ENCODE measurements around the gene BEST3.

Gene BEST3

DNA sequence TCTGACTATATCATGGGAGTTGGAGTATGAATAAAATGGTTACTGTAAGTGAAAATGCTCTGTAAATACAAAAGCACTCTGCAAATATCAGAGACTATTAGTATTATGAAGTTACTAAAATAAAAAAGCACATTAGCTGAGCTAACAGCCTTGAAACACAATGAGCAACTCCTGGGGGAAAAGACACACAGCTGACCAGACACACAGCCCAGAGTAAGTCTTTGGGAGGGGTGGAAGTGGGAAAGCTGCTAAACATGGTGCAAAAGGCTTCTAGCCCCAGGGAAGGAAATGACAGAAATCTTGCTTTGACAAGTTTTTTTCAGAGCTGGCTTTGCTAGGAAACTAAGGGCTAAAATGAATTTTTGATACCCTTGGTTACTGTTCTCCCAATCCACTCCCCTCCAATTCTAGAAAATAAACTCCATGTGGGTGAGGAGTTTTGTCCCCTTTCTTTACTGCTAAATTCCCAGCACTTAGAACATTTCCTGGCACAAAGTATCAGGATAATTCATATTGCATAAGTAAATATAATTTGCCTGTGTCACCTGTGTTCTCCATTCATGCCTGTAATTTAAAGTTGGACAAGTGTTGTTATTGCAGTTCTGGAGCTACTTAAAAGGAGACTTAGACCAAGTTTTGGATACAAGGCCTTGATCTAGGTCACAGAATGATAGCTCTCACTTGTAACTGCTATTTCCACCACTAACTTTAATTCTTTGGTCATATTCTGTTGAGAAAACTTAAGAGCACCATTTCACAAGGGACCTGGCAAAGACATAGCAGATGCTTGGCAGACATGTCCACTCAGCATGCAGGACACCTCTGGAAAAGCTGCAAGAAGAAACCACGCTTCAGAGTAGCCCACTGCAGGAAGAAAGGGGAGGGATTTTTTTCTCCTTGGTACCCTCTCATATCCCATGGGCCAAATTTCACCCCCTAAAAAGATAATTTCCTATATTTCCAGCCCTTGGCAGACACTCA lies 20.5 kb upstream of the BEST3 start:
- DNase-seq (ENCODE audit: insufficient read length, low spot score) (no peak), FAIRE-seq (no peak)
- TF ChIP-seq POU2F2 (IDR thresholded peaks at IDR 0.05; ENCODE audit: low read depth, low read length): no peak
- no peak for TF ChIP-seq SPI1 (IDR thresholded peaks at IDR 0.05; ENCODE audit: low read depth, low read length)
- no peak for TF ChIP-seq PAX5 (IDR thresholded peaks at IDR 0.05; ENCODE audit: insufficient read depth, low read length, severe bottlenecking)
- TF ChIP-seq TAF1 (IDR thresholded peaks at IDR 0.05; ENCODE audit: low read depth, low read length): no peak
- no peak for TF ChIP-seq POLR2A (IDR thresholded peaks at IDR 0.05; ENCODE audit: low read depth, low read length)
- no peak for TF ChIP-seq POLR2AphosphoS5 (IDR thresholded peaks at IDR 0.05; ENCODE audit: low read depth, low read length)

GRCh38 chr12:69714542-69714941 lies 15.4 kb upstream of the BEST3 start:
- TF ChIP-seq SPI1 (IDR thresholded peaks at IDR 0.05; ENCODE audit: low read depth, low read length) (no peak), POLR2AphosphoS5 (IDR thresholded peaks at IDR 0.05; ENCODE audit: low read depth, low read length) (no peak)
- no peak for FAIRE-seq

GRCh38 chr12:69712826-69713225 lies 13.7 kb upstream of the BEST3 start:
- TF ChIP-seq PAX5 (IDR thresholded peaks at IDR 0.05; ENCODE audit: insufficient read depth, low read length, severe bottlenecking) (no peak), TAF1 (IDR thresholded peaks at IDR 0.05; ENCODE audit: low read depth, low read length) (no peak), SPI1 (IDR thresholded peaks at IDR 0.05; ENCODE audit: low read depth, low read length) (no peak), POLR2A (IDR thresholded peaks at IDR 0.05; ENCODE audit: low read depth, low read length) (no peak), POLR2AphosphoS5 (IDR thresholded peaks at IDR 0.05; ENCODE audit: low read depth, low read length) (no peak), POU2F2 (IDR thresholded peaks at IDR 0.05; ENCODE audit: low read depth, low read length) (no peak)
- no peak for DNase-seq (ENCODE audit: insufficient read length, low spot score)
- no peak for FAIRE-seq

More at GRCh38 chr12:69714542-69714941, 15.4 kb upstream of the BEST3 start:
- DNase-seq (ENCODE audit: insufficient read length, low spot score): no peak

DNA sequence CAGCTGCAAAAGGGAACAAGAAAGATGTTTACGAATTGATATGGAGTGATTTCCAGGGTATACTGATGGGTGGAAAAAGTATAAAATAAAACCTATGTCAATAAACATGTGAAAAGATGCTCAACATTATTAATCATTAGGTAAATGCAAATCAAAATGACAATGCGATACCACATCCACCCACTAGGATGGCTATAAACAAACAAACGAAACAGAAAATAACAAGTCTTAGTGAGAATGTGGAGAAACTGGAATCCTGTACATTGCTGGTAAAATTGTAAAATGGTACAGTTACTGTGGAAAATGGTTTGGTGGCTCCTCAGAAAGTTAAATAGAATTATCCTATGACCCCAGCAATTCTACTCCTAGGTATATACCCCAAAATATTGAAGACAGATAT lies 9.5 kb upstream of the BEST3 start:
- DNase-seq (ENCODE audit: insufficient read length, low spot score): no peak
- TF ChIP-seq POLR2A (IDR thresholded peaks at IDR 0.05; ENCODE audit: low read depth, low read length) (no peak), PAX5 (IDR thresholded peaks at IDR 0.05; ENCODE audit: insufficient read depth, low read length, severe bottlenecking) (no peak), SPI1 (IDR thresholded peaks at IDR 0.05; ENCODE audit: low read depth, low read length) (no peak), TAF1 (IDR thresholded peaks at IDR 0.05; ENCODE audit: low read depth, low read length) (no peak), POU2F2 (IDR thresholded peaks at IDR 0.05; ENCODE audit: low read depth, low read length) (no peak), POLR2AphosphoS5 (IDR thresholded peaks at IDR 0.05; ENCODE audit: low read depth, low read length) (no peak)
- FAIRE-seq: no peak

DNA sequence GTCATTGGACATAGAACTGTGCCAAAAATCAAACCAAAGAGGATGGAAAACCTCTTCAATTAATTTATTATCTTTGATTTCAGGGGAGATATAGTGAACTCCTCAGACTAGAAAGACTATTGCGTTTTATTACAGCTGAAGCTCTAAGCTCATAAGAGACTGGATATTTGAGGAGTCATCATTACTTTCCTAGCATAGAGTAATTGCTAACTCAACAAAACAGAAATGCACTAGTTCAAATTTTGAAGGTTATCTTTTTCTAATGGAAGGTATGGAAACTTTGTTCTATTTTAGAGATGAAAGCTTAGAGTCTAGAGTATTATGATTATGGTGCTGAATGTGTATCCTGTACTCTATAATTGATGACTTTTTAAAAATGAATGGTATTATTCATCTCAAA lies 5.3 kb upstream of the BEST3 start:
- DNase-seq (ENCODE audit: insufficient read length, low spot score) (no peak), FAIRE-seq (no peak)
- TF ChIP-seq PAX5 (IDR thresholded peaks at IDR 0.05; ENCODE audit: insufficient read depth, low read length, severe bottlenecking): no peak
- TF ChIP-seq SPI1 (IDR thresholded peaks at IDR 0.05; ENCODE audit: low read depth, low read length): no peak
- TF ChIP-seq TAF1 (IDR thresholded peaks at IDR 0.05; ENCODE audit: low read depth, low read length): no peak
- TF ChIP-seq POLR2A (IDR thresholded peaks at IDR 0.05; ENCODE audit: low read depth, low read length): no peak
- no peak for TF ChIP-seq POLR2AphosphoS5 (IDR thresholded peaks at IDR 0.05; ENCODE audit: low read depth, low read length)
- no peak for TF ChIP-seq POU2F2 (IDR thresholded peaks at IDR 0.05; ENCODE audit: low read depth, low read length)

GRCh38 chr12:69703146-69703642 lies 4.1 kb upstream of the BEST3 start:
- no peak for DNase-seq (ENCODE audit: insufficient read length, low spot score)

DNA sequence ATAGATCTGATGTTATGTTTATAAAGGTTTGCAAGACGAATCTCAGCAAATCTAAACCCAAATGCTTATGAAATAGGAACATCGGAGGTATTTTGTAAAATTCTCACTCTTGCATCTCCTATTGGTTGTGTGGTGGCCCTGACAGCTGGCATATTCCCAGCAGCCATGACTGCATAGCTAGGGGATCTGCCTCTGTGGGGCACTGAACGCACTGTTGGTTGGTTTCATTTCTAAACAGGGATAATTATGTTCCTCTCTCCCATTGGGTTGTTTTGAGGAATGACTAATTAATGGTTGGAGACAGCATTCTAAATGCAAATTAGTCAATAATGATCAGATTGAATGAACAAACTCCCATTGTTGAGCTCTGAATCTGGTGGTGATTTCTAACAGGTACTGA lies 2.7 kb upstream of the BEST3 start:
- no peak for FAIRE-seq
- no peak for TF ChIP-seq POU2F2 (IDR thresholded peaks at IDR 0.05; ENCODE audit: low read depth, low read length)
- no peak for TF ChIP-seq PAX5 (IDR thresholded peaks at IDR 0.05; ENCODE audit: insufficient read depth, low read length, severe bottlenecking)
- TF ChIP-seq POLR2A (IDR thresholded peaks at IDR 0.05; ENCODE audit: low read depth, low read length): no peak
- no peak for TF ChIP-seq POLR2AphosphoS5 (IDR thresholded peaks at IDR 0.05; ENCODE audit: low read depth, low read length)
- no peak for TF ChIP-seq SPI1 (IDR thresholded peaks at IDR 0.05; ENCODE audit: low read depth, low read length)
- TF ChIP-seq TAF1 (IDR thresholded peaks at IDR 0.05; ENCODE audit: low read depth, low read length): no peak
- no peak for DNase-seq (ENCODE audit: insufficient read length, low spot score)

More at GRCh38 chr12:69703146-69703642, 4.1 kb upstream of the BEST3 start:
- FAIRE-seq: no peak
- TF ChIP-seq PAX5 (IDR thresholded peaks at IDR 0.05; ENCODE audit: insufficient read depth, low read length, severe bottlenecking): no peak
- no peak for TF ChIP-seq SPI1 (IDR thresholded peaks at IDR 0.05; ENCODE audit: low read depth, low read length)
- no peak for TF ChIP-seq TAF1 (IDR thresholded peaks at IDR 0.05; ENCODE audit: low read depth, low read length)
- no peak for TF ChIP-seq POLR2AphosphoS5 (IDR thresholded peaks at IDR 0.05; ENCODE audit: low read depth, low read length)
- TF ChIP-seq POU2F2 (IDR thresholded peaks at IDR 0.05; ENCODE audit: low read depth, low read length): no peak
- no peak for TF ChIP-seq POLR2A (IDR thresholded peaks at IDR 0.05; ENCODE audit: low read depth, low read length)

DNA sequence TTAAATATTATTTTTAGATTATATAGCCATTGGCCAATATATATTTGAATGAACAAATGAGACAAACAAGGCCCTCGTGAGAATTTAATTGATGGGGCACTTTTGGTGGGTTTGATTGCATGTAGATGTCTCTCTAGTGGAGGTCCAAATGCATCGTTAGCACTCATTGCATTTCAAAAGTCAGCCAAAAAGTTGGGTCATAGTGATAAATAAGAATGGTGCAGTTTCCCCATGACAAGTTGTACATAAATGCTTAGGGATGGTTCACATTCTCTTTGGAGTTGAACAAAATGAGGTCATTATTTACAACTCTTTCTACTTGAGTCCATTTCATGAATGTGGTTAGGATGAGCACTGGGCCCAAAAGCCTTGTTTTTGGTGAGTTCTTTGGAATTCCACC lies 1.0 kb downstream of the BEST3 start:
- TF ChIP-seq TAF1 (IDR thresholded peaks at IDR 0.05; ENCODE audit: low read depth, low read length) (no peak), POU2F2 (IDR thresholded peaks at IDR 0.05; ENCODE audit: low read depth, low read length) (no peak), POLR2A (IDR thresholded peaks at IDR 0.05; ENCODE audit: low read depth, low read length) (no peak), POLR2AphosphoS5 (IDR thresholded peaks at IDR 0.05; ENCODE audit: low read depth, low read length) (no peak), SPI1 (IDR thresholded peaks at IDR 0.05; ENCODE audit: low read depth, low read length) (no peak), PAX5 (IDR thresholded peaks at IDR 0.05; ENCODE audit: insufficient read depth, low read length, severe bottlenecking) (no peak)
- FAIRE-seq: no peak
- DNase-seq (ENCODE audit: insufficient read length, low spot score): no peak

DNA sequence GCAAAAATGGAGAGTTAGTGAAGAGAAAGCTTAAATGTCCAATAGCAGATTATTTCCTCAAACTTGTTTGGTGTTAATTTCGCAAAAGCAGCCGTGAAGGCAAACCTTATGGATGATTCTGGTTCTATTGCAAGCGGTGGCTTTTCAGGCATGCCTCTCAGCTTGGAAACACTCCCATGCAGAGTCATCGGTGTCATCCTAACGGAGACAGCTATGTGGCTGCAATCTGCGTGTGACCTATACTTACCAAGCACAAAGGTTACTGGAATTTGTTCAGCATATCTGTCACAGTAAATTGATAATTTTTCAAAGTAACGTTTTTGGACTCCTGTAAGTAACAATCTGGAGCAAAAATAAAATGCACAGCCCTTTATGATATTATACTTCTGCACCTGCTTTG lies 5.0 kb downstream of the BEST3 start:
- FAIRE-seq (no peak), DNase-seq (ENCODE audit: insufficient read length, low spot score) (no peak)
- TF ChIP-seq TAF1 (IDR thresholded peaks at IDR 0.05; ENCODE audit: low read depth, low read length): no peak
- TF ChIP-seq POLR2AphosphoS5 (IDR thresholded peaks at IDR 0.05; ENCODE audit: low read depth, low read length): no peak
- no peak for TF ChIP-seq POLR2A (IDR thresholded peaks at IDR 0.05; ENCODE audit: low read depth, low read length)
- TF ChIP-seq SPI1 (IDR thresholded peaks at IDR 0.05; ENCODE audit: low read depth, low read length): no peak
- TF ChIP-seq PAX5 (IDR thresholded peaks at IDR 0.05; ENCODE audit: insufficient read depth, low read length, severe bottlenecking): no peak
- TF ChIP-seq POU2F2 (IDR thresholded peaks at IDR 0.05; ENCODE audit: low read depth, low read length): no peak

Measured in GM12891 (cell line).